Left kidney (tissue), 2 donors: ENCODE data around the gene MCU. TPM values are rescaled to one million over a fixed set of nuclear protein-coding genes. Genes with fewer than 3 reads are reported as not detected.
"Not testable (repeated sequence)": the region's sequence is repeated elsewhere in the genome, so short reads cannot be mapped to it uniquely, and the experiment has no call there.

ENCODE experiments used
- DNase-seq: peaks from one replicate; pipeline ENCODE4 v3.0.0-alpha.2; 2013
- polyA plus RNA-seq: library from polyadenylated mRNA; unstranded; fragments of 120-200 nt; gene quantifications from one replicate; pipeline ENCODE4 v1.2.1, GENCODE V29; 2013; ENCODE audit not compliant: insufficient read length

Gene MCU
- polyA plus RNA-seq, 1 donor = 43.1 TPM

DNA sequence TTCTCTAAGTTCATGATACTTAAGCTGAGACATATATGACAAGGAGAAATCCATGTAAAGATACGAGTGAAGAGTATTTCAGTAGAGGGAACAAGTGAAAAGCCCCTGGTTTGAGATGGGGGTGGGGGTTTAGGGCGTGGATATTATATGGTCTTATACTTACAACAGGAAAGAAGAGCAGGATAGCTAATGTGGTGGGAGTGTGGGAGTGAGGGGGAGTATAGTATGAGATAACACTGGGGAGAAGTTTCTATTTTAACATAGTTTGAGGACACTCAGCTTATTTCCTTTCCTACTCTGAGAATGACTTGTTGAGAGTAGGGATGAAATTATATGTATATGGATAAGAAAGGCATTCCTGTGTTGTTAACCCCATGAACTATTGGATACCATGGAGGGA lies 36.5 kb downstream of the MCU start:
- DNase-seq = no peak

DNA sequence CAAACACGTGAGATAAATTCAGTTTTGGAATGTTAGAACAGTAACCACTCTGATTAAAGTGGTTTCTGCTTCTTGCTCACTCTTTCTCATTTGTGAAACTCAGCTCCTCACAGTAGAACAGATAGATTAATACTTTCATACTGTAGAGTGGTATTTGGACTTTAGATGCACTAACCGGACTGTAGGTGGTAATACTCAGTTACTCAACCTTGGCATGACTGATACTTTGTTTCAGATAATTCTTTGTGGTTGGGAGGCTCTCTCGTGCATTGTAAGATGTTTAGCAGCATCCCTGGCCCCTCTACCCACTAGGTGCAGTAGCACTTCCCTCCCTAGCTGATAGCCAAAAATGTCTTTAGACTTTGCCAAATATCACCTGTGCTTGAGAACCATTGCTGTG lies 37.6 kb downstream of the MCU start:
- no peak for DNase-seq

DNA sequence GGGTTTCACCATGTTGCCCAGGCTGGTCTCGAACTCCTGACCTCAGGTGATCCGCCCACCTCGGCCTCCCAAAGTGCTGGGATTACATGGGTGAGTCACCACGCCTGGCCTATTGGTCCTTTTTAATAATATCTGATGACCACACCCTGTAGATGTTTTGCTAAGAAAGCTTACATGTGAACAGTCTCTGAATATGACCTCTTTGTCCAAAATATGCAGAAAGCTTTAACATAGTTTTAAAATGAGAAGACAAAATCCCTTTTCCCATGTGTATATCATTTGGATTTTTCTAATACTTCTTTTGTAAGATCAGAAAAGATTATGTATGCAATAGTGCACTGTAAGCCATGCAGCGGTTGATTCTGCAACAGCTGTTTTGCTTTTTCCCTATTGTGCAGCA lies 38.5 kb downstream of the MCU start:
- DNase-seq = no peak

DNA sequence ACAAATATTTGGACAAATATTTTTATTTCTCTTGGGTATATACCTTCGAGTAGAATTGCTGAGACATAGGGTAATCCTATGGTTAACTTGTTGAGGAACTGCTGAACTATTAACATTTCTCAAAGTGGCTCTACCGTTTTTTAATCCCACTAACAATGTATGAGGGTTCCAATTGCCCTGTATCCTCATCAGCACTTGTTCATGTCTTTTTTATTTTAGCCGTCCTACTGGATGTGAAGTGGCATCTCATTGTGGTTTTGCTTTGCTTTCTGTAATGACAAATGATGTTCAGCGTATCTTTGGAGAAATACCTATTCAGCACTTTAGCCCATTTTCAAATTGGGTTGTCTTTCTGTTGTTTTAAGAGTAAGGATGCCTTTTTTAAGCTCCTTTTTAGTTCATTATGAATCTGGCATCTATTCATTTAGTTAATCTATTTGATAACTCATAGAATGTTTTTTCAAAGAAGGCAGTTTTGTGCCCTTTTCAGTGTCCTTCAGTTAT lies 40.0 kb downstream of the MCU start:
- no peak for DNase-seq

DNA sequence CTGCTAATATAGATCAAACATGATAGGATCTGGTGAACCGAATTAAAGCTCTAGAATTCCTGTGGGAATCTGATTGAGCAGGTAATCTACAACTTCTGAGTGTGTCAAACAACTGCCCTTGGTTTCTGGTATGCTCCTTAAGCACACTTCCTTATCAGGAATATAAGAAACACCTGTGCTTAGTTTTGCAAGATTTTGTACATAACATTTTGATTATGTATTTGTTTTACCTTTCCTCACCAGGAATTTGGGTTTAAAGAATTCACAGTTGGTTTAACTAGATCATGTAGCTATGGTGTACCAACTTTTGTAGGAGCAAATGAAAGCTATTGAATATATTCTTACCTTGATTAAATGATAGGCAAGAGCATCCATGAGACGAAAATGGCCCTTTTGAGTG lies 40.6 kb downstream of the MCU start:
- no peak for DNase-seq

DNA sequence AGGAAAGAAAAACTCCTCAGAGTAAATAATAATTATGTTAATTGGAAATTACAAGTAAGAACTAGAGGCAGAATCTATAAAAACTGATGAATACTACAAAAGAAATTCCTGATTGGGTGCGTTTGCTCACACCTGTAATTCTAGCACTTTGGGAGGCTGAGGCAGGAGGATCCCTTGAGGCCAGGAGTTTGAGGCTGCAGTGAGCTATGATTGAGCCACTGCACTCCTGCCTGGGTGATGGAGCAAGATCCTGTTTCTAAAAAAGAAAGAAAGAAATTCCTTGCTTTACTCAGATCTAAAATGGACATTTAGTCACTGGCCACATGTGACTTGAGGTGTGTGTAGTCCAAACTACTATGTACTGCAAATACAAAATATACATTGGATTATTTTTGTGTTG lies 42.0 kb downstream of the MCU start:
- no peak for DNase-seq

DNA sequence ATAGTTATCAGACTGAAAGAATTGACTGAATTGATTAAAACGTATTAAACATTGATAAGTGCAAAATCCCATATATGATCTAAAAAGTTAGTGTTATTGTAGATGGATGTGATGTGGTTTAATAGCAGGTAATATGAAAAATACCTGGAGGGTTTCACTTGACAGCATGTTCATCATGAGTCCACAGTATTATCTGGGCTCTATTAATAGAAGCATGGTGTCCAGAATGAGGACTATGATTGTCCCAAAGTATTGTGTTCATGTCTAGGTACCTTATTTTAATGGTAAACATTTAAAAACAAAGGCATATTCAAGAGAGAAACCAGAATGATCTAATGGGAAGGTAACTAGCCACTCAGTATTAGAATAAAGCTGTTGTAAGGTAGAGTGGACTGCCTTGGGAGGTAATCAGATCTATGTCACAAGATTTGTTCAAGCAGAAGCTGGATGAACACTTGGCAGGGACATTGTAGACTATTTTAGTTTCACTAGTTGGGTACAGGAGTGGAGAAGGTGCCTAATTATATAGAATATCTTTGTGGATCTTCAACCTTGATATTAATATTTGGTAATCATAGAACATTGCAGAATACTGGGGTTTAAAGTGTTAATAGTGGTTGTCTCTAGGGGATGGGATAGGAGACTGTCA lies 43.5 kb downstream of the MCU start:
- no peak for DNase-seq

DNA sequence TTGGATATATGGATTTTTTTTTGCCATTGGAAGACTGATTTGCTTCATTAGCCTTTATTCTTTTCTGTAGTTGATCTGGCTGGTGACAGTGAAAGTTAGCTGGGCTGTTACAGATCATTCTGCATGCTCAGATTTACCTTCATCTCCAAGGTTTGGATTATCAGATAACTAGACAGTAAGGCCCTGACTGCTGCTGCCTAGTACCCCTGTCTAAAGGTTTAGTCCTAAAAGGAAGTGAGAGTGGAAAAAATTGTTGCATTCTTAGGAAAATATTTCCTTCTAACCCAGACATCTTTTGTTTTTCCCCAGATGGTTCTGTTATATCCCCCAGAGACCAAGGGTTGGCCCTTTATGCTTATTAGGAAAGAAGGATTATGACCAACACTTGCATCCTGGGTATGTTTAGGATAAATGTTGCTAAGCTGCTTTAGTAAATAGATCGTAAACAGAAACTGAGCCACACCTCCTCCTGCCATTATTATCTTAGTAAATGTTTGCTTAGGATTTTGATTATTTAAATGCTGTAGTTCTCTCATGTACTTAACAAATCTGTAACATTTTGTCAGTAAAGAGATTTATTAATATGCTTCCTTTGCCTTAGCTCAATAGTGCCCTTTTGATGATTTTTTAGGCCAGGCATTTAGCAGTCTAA lies 44.4 kb downstream of the MCU start:
- DNase-seq = peak; percentile 50

DNA sequence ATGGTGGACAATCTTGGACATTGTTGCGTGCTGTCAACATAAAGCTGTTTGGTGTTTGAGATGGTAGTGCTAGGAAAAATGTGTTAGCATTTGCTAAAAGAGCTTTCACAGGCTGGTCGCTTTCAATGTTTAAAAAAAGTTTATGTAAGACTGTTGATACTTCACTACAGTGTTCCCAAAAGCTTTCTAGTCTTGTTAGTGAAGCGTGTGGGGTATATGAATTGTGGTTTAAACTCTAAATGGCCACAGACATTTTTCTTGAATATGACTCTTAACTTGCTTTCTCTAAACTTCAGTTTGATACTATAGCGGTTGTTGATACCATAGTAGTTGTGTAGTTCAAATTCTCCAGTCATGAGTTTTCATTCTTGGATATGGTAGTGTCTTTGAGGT lies 44.9 kb downstream of the MCU start:
- peak; percentile 31 for DNase-seq

DNA sequence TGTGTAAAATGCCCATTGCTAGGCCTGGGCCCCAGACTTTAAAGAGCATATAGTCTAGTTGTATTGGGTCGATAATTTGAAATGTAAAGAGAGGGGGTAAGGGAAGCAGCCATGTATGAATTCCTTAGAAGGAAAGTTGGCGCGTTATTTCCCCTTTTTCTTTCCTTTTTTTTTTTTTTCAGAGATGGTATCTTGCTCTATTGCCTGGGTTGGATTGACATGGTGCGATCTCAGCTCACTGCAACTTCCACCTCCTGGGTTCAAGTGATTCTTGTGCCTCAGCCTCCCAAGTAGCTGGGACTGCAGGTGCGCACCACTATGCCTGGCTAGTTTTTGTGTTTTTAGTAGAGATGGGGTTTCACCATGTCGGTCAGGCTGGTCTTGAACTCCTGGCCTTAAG lies 45.4 kb downstream of the MCU start:
- not testable (repeated sequence) for DNase-seq

DNA sequence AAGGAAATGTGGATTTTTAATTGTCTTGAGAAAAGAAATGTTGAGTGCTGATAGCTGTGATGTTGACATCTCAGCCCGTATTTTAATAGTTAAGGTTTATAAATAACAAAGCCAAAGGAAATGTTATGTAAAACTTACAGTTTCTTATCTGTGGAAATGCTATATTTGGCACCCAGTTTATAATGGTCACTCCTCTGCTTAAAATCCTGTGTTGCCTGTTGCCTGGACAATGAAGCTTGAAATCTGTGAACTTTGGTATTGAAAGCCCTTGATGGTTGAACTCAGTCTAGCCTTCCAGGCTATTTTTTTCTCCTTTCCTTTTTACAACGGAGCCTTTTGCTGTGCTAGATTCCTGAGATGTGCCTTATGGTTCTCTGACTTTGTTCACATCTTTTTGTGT lies 46.5 kb downstream of the MCU start:
- peak; percentile 67 for DNase-seq

DNA sequence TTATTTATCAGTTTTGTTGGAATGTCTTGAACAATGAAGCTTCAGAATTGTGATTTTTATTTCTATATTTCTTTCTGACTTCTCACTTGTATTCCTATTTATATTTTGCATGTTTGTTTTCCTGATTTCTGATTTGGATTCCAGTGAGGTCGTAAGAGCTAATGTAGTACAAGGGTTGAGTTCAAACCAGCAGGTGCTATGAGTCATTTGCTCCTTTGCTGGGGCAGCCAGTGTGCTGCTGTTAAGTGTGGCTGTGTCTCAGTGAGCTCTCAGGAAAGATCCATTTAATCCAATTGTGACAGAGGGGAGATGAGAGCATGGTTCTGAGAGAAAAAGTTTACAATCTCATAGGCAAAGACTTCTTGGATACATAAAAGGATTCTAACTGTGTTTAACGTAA lies 48.6 kb downstream of the MCU start:
- DNase-seq = no peak

DNA sequence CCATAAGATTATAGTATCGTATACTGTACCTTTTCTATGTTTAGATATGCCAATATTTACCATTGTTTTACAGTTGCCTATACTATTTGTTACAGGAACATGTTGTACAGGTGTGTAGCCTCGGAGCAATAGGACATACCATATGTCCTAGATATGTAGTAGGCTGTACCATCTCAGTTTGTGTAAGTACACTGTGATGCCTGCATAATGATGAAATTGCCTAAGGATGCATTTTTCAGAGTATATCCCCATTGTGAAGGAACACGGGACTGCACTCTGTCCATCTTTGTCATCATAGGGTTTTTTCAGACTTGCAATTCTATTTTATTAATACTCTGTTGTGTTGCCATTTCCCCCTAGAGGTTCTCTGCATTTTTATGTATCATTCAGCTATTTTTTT lies 50.1 kb downstream of the MCU start:
- no peak for DNase-seq

DNA sequence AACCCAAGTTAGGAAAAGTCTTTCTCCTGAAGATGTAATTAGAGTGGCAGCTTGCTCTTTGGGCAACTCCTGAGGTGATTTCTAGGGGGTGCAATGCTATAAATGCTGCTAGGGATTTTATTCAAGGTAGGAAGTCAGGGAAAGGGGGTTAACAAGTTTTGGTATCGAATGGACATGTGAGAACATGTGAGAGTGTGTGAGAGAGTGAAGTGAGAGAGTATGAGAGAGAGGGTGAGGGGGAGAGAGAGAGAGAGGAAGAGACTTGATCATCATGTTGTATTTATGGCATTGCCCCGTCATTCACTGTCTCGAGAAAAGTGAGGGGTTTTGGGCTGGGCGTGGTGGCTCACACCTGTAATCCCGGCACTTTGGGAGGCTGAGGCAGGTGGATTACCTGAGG lies 50.9 kb downstream of the MCU start:
- DNase-seq = no peak

DNA sequence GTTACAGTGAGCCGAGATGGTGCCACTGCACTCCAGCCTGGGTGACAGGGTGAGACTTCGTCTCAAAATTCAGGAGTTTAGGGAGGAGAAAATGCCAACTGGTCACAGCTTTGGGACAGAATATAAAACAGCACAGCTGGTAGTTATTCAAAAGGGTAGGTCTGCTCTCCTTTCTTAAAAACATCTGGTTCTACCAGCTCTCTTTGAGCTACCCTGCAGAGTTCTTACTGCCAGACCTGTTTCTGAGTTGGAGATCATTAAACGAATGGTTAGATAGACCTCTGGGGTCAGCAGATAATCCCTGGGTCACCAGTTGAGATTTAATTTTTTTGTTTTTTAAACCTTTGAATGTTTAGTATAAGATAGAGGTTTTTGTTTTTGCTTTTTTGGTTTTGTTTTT lies 52.6 kb downstream of the MCU start:
- DNase-seq = no peak

DNA sequence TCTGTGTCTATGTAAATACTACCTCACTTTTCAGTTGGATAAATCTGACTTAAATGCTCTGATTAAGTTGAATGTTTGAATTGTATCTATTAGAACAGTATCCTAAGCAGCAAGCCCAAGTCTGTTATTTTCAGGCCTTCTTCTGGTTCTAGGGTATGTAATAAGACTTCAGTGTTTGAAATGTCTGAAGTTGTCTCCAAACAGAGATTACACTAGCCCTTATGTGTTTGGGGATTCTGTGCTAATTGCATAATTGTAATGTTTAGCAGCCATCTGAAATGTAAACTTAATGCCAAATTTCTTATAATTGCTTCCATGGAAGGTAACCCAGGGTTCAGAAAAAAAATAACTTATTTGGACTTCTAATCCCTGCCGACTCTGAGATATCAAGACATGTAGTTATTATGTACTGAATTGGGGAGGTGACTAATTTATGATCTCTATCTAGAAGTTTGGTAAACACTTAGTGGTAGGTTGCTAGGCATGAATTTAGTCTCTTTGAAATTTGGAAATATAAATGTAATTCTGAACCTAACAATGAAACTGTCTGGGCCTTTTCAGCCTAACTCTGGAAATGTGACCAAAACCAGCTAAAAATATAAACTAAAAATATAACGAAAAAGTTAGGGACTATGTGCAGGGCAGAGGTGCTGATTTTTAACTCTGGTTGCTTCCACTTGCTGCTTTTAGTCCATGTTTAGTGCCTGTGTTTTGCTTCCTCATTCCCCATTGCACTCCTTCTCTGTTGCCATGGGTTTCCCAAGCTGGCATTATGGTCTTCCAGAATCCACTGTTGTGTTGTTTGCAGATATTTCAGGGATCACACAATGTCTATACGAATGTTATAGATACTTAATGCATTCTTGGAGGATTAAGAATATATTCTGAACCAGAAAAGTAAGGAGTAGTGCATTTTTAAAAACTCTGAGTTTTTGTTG lies 54.8 kb downstream of the MCU start:
- no peak for DNase-seq

DNA sequence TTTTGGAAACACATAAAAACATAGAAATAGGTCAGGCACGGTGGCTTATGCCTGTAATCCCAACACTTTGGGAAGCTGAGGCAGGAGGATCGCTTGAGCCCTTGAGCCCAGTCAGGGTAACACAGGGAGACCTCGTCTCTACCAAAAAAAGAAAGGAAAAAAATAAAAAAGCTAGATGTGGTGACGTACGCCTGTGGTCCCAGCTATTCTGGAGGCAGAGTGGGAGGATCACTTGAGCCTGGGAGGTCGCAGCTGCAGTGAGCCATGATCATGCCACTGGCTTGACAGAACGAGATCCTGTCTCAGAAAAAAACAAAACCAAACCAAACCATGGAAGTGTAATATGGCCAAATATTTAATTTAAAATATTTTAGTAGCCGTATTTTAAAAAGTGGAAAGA lies 55.6 kb downstream of the MCU start:
- no peak for DNase-seq

DNA sequence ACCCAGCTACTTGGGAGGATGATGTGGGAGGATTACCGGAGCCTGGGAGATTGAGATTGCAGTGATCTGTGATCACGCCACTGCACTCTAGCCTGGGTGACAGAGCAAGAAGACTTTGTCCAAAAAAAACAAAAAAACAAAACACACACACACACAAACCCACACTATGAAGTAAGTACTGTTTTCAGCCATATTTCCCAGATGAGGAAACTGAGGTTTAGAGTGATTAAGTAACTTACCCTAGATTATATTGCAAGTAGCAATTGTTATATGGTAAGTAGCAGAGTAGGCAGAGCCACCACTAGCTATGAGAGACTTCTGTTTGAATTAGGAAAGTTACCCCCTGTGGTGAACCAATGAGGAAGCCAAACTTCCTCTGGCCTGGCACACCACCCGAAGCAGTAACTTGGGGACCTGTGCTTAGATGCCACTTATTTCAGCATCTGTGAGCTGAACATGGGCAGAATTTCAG lies 61.9 kb downstream of the MCU start:
- no peak for DNase-seq

DNA sequence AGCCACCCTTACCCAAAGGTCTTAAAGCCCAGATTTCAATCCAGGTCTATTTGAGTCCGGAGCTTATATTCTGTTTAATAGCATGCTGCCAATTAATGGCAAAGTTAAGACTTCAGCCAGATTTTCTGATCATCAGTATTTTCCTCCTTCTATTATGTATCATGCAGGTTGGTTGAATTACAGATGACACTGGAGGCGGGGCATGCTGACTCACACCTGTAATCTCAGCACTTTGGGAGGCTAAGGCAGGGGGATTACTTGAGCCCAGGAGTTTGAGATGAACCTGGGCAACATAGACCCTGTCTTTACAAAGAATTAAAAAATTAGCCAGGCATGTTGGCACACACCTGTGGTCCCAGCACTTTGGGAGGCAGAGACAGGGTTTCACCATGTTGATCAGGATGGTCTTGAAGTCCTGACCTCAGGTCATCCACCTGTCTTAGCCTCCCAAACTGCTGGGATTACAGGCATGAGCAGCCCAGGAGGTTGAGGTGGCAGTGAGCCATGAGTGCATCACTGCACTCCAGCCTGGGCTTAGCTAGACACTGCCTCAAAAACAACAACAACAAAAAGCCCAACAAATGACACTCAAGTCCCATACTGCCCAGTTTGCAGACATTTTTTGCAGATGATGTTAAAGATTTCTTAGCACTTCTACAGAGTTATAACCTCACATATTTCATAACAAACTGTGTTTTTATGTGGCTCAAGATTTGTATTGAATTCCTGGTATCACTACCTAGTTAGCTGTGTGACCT lies 62.5 kb downstream of the MCU start:
- no peak for DNase-seq

DNA sequence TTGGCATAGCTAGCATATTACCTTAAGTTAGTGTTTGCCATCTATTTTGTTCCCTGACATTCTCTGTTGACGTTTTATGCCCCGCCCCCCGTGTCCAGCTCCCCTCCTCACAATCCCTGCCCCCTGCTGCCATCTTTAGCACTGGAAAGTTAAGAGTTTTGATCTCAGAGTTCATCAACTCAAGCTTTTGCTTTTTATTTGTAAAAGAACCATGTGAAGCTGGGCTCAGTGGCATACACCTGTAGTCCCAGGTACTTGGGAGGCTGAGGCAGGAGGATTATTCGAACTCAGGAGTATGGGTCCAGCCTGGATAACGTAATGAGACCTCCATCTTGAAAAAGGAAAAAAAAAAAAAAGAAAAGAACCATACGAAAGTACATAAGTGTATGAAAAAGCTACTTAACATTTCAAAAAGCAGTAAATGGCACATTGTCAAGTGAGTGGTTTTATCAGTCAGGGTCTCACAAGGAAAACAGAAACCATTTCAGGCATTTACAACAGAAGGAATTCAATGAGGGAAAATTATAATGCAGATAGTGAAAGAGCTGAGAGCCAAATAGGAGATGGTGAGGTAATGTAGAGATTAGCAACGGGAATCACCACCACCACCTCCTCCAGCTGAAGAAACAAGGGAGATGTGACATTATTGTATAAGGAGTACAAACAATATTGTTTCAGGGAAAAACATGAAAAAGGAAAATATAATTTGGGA lies 64.9 kb downstream of the MCU start:
- no peak for DNase-seq

DNA sequence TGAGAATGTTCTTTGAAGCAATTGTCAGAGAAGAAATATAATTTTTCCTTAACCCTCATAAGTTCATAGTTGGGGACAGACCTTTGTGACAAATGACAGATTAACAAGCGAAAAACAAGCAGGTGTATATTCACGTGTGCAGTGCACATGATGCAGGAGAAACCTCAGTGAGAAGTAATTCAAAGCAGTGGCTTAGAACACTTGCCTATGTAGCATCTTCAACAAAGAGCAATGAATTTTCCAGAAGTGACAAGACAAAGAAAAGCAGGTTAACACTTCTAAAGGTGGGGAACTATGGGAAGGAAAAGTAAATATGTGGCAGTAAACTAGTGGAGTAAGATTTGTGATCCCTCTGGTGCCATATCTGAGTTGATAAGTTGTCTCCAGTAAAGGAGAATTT lies 65.8 kb downstream of the MCU start:
- no peak for DNase-seq
